H1 (cell line): ENCODE measurements around the gene SH3GL1. TPM values are rescaled to one million over a fixed set of nuclear protein-coding genes. Genes with fewer than 3 reads are reported as not detected.
A peak's percentile ranks its signal among the peaks of the same experiment; 100 is the strongest.

Experiments
- CTCF ChIA-PET: fragments of 300-600 bp; sonication (Branson Sonifier 250); formaldehyde crosslinking; loops from one replicate; lab custom pipeline; 2021; ENCODE audit not compliant: partially characterized antibody; lab: Charles Lee
- POLR2A ChIA-PET: fragments of 300-600 bp; sonication (Branson Sonifier 250); formaldehyde crosslinking; loops from one replicate; lab custom pipeline; 2021; ENCODE audit warnings: inconsistent platforms; ENCODE audit not compliant: partially characterized antibody; lab: Charles Lee
- DNase-seq, 2 experiments: peaks; one replicate each; pipeline versions ENCODE4 v3.0.0 to v3.0.0-alpha.2; 2010 to 2022; ENCODE audit warnings: low spot score in 2 of 2, low read depth in 1 of 2, mixed read lengths in 1 of 2
- FAIRE-seq: peaks from 2 replicates; lab custom pipeline; 2011; peaks lifted over from hg19 to GRCh38; lab: Jason Lieb, UNC
- H2AFZ ChIP-seq: 2 replicates; pipeline ENCODE4 v1.8.1; 2012; ENCODE audit warnings: low read length, inconsistent platforms
- H2AK5ac ChIP-seq: 2 replicates; pipeline ENCODE4 v1.6.1; 2013; ENCODE audit warnings: low read depth, low read length
- H2BK120ac ChIP-seq: replicated peaks from 2 replicates; pipeline ENCODE3; 2013; ENCODE audit warnings: low read depth, low read length, inconsistent platforms
- H2BK12ac ChIP-seq: 2 replicates; pipeline ENCODE4 v1.6.1; 2013; ENCODE audit warnings: low read depth, low read length
- H2BK15ac ChIP-seq: 2 replicates; pipeline ENCODE4 v1.6.1; 2013; ENCODE audit warnings: low read length
- H2BK20ac ChIP-seq: 2 replicates; pipeline ENCODE4 v1.6.1; 2013; ENCODE audit warnings: low read length
- H2BK5ac ChIP-seq: 2 replicates; pipeline ENCODE4 v1.6.1; 2013; ENCODE audit warnings: low read depth, low read length
- H3K14ac ChIP-seq: 2 replicates; pipeline ENCODE4 v1.6.1; 2013; ENCODE audit warnings: inconsistent platforms; ENCODE audit not compliant: insufficient read length
- H3K18ac ChIP-seq: 2 replicates; pipeline ENCODE4 v1.6.1; 2013; ENCODE audit warnings: low read length; ENCODE audit errors: extremely low read depth
- H3K23ac ChIP-seq: 2 replicates; pipeline ENCODE4 v1.6.1; 2013; ENCODE audit warnings: inconsistent platforms; ENCODE audit not compliant: insufficient read length
- H3K23me2 ChIP-seq: 2 replicates; pipeline ENCODE4 v1.6.1; 2013; ENCODE audit warnings: low read depth, low read length
- H3K27ac ChIP-seq: 2 replicates; pipeline ENCODE4 v1.6.1; 2011; ENCODE audit warnings: low read depth, low read length, inconsistent platforms
- H3K27me3 ChIP-seq, 4 experiments: replicated peaks in 1 of 4; 1 replicate in 1 of 4; 2 replicates in 3 of 4; pipeline versions ENCODE4 v1.6.1 to v1.8.1; 2011 to 2013; ENCODE audit warnings: low read length in 3 of 4, mild to moderate bottlenecking in 3 of 4, inconsistent platforms in 2 of 4, mixed read lengths in 2 of 4, moderate library complexity in 1 of 4; ENCODE audit not compliant: control insufficient read depth in 3 of 4, insufficient read depth in 3 of 4; ENCODE audit errors: extremely low read depth in 1 of 4
- H3K36me3 ChIP-seq, 4 experiments: 2 replicates each; pipeline versions ENCODE4 v1.6.1 to v1.8.1; 2011 to 2013; ENCODE audit warnings: mild to moderate bottlenecking in 4 of 4, low read length in 3 of 4, moderate library complexity in 2 of 4, control low read depth in 1 of 4, inconsistent platforms in 1 of 4; ENCODE audit not compliant: insufficient read depth in 4 of 4, control insufficient read depth in 2 of 4
- H3K4ac ChIP-seq: replicated peaks from 2 replicates; pipeline ENCODE3; 2013; ENCODE audit warnings: low read length, low read depth, mixed read lengths, inconsistent platforms; ENCODE audit not compliant: insufficient read length
- H3K4me1 ChIP-seq, 4 experiments: replicated peaks in 1 of 4; 1 replicate in 1 of 4; 2 replicates in 3 of 4; pipeline versions ENCODE4 v1.6.1 to v1.8.1; 2011 to 2013; ENCODE audit warnings: low read length in 3 of 4, inconsistent platforms in 2 of 4, mixed read lengths in 1 of 4; ENCODE audit not compliant: insufficient read depth in 4 of 4, control insufficient read depth in 3 of 4
- H3K4me2 ChIP-seq, 2 experiments: 2 replicates each; pipeline versions ENCODE4 v1.6.1 to v1.8.1; 2011 to 2013; ENCODE audit warnings: low read depth in 2 of 2, low read length in 2 of 2, control low read depth in 1 of 2, inconsistent platforms in 1 of 2, mild to moderate bottlenecking in 1 of 2; ENCODE audit not compliant: insufficient read depth in 1 of 2
- H3K4me3 ChIP-seq, 4 experiments: fragments of 200-600, 300-600 bp in 1 of 4; sonication (generic), shearing (Covaris generic), sonication (Bioruptor Twin) in 1 of 4; 2 replicates each; pipeline versions ENCODE4 v1.5.1 to v1.8.1; 2011 to 2016; ENCODE audit warnings: low read length in 4 of 4, low read depth in 3 of 4, control low read depth in 2 of 4, inconsistent platforms in 2 of 4, mild to moderate bottlenecking in 2 of 4, mixed read lengths in 1 of 4, moderate library complexity in 1 of 4; ENCODE audit not compliant: insufficient read depth in 2 of 4; ENCODE audit errors: extremely low read depth in 1 of 4
- H3K56ac ChIP-seq: replicated peaks from 2 replicates; pipeline ENCODE3; 2013; ENCODE audit warnings: low read depth, mild to moderate bottlenecking, mixed read lengths, low read length, inconsistent platforms; ENCODE audit not compliant: insufficient read length
- H3K79me1 ChIP-seq: 2 replicates; pipeline ENCODE4 v1.6.1; 2013; ENCODE audit warnings: low read depth, low read length, control low read depth
- H3K79me2 ChIP-seq, 2 experiments: 2 replicates each; pipeline versions ENCODE4 v1.6.1 to v1.8.1; 2012 to 2013; ENCODE audit warnings: low read length in 2 of 2, mild to moderate bottlenecking in 2 of 2, inconsistent platforms in 1 of 2; ENCODE audit not compliant: insufficient read depth in 2 of 2, control insufficient read depth in 1 of 2
- H3K9ac ChIP-seq, 4 experiments: replicated peaks in 1 of 4; 1 replicate in 1 of 4; 2 replicates in 3 of 4; pipeline versions ENCODE4 v1.6.1 to v1.8.1; 2011 to 2013; ENCODE audit warnings: low read depth in 3 of 4, low read length in 3 of 4, control low read depth in 2 of 4, mild to moderate bottlenecking in 2 of 4, moderate library complexity in 2 of 4, inconsistent platforms in 1 of 4; ENCODE audit errors: extremely low read depth in 1 of 4
- H3K9me3 ChIP-seq, 2 experiments: 2 replicates each; pipeline versions ENCODE4 v1.6.1 to v1.8.1; 2012 to 2013; ENCODE audit warnings: mild to moderate bottlenecking in 2 of 2, moderate library complexity in 2 of 2, control low read depth in 1 of 2, inconsistent platforms in 1 of 2, low read depth in 1 of 2, low read length in 1 of 2, mixed read lengths in 1 of 2; ENCODE audit not compliant: insufficient read depth in 2 of 2
- H4K20me1 ChIP-seq, 2 experiments: replicated peaks in 1 of 2; 2 replicates each; pipeline versions ENCODE3 to v1.8.1; 2011 to 2013; ENCODE audit warnings: inconsistent platforms in 2 of 2, low read length in 2 of 2, mild to moderate bottlenecking in 1 of 2; ENCODE audit not compliant: insufficient read depth in 2 of 2, control insufficient read depth in 1 of 2
- H4K5ac ChIP-seq: 2 replicates; pipeline ENCODE4 v1.6.1; 2013; ENCODE audit warnings: low read length, low read depth, mixed read lengths, inconsistent platforms; ENCODE audit not compliant: insufficient read length
- H4K8ac ChIP-seq: 2 replicates; pipeline ENCODE4 v1.8.0; 2013; ENCODE audit warnings: mild to moderate bottlenecking, moderate library complexity, low read length, inconsistent platforms; ENCODE audit not compliant: insufficient read depth; ENCODE audit errors: extremely low read depth
- H4K91ac ChIP-seq: replicated peaks from 2 replicates; pipeline ENCODE3; 2013; ENCODE audit warnings: low read length, mixed read lengths, inconsistent platforms; ENCODE audit not compliant: insufficient read length
- GABPA ChIP-seq: IDR thresholded peaks from 2 replicates; pipeline ENCODE4 v1.6.1; 2011; ENCODE audit warnings: mild to moderate bottlenecking, low read length, moderate library complexity, borderline replicate concordance; ENCODE audit not compliant: insufficient read depth
- GTF2F1 ChIP-seq: IDR thresholded peaks from 2 replicates; pipeline ENCODE4 v1.6.1; 2012; ENCODE audit warnings: low read depth, low read length, improper control_type of control experiment, borderline replicate concordance
- MAFK ChIP-seq: IDR thresholded peaks from 2 replicates; pipeline ENCODE4 v1.6.1; 2012; ENCODE audit warnings: low read depth, mild to moderate bottlenecking, improper control_type of control experiment, low read length
- RAD21 ChIP-seq, 2 experiments: IDR thresholded peaks in 1 of 2; conservative IDR thresholded peaks in 1 of 2; 2 replicates each; pipeline ENCODE4 v1.6.1; 2011; ENCODE audit warnings: low read depth in 2 of 2, low read length in 2 of 2, improper control_type of control experiment in 1 of 2, inconsistent platforms in 1 of 2, mild to moderate bottlenecking in 1 of 2, moderate library complexity in 1 of 2
- SP2 ChIP-seq: IDR thresholded peaks from 2 replicates; pipeline ENCODE4 v1.6.1; 2012; ENCODE audit warnings: mild to moderate bottlenecking, low read length, inconsistent platforms
- WGBS, 2 experiments: shearing (Covaris generic) in 1 of 2; methylation state at CpG; one replicate each; pipeline versions ENCODE4 v1.1.6 to v1.1.7; 2013 to 2015; ENCODE audit warnings: low lambda C conversion rate in 2 of 2, mixed read lengths in 2 of 2, inconsistent platforms in 1 of 2, low coverage in 1 of 2, missing lambda C conversion rate in 1 of 2; ENCODE audit not compliant: insufficient replicate concordance in 2 of 2, insufficient coverage in 1 of 2, insufficient read length in 1 of 2; ENCODE audit errors: extremely low coverage in 1 of 2, missing lambda C conversion rate in 1 of 2; 5-methylcytosine and 5-hydroxymethylcytosine counted together
- polyA plus RNA-seq, 7 experiments: library from polyadenylated mRNA; depleted of rRNA in 3 of 7; stranded (reverse) in 5 of 7; unstranded in 2 of 7; fragments of >200 nt in 5 of 7; fragments of 200-250 nt in 2 of 7; gene quantifications; 1 replicate in 5 of 7; 2 replicates in 1 of 7; 4 replicates in 1 of 7; pipeline versions ENCODE4 v1.2.1 to v1.2.3, GENCODE V29; 2011 to 2013; ENCODE audit warnings: missing spikeins in 2 of 7, mixed read lengths in 2 of 7
- total RNA-seq: library from RNA; stranded (reverse); fragmentation: NEBNext Ultra II Directional; extraction: Animal tissue kit (Norgen Biotek cat#: 25700); gene quantifications from 2 replicates; pipeline ENCODE4 v1.2.1, GENCODE V29; 2021
- TF ChIP-seq, protein P1 (sequence below), 3 experiments: IDR thresholded peaks; 1 replicate in 2 of 3; 2 replicates in 1 of 3; pipeline versions ENCODE4 v1.5.1 to v1.6.1; 2011; ENCODE audit warnings: low read length in 3 of 3, mild to moderate bottlenecking in 3 of 3, inconsistent platforms in 2 of 3, low read depth in 1 of 3, moderate library complexity in 1 of 3; ENCODE audit not compliant: insufficient read depth in 1 of 3; ENCODE audit errors: control extremely low read depth in 1 of 3

SH3GL1 gene
- total and polyA plus RNA-seq, 2 of the 8 experiments (the other 6 are each of a cell fraction or from before 2014, with no cell fraction given): 81.5 to 102 TPM

DNA sequence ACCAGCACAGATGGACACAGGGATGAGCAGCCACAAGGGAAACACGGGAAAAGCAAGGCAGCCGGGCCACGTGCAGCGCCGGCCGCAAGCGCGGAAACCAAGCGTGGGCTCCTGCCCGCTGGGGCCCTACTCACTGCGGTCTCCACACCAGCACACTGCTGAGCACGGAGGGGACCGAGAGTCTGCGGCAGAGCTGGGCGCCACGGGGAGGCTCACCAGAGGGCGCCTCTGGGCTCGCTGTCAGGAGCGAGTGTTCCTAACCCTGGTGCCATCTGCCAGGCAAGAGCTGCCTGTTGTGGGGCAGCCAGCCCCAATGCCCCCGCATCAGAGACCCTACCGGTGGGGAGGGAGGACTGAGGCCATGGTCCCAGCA, 30.5 kb downstream of the SH3GL1 start:
- TF ChIP-seq, protein P1, sequence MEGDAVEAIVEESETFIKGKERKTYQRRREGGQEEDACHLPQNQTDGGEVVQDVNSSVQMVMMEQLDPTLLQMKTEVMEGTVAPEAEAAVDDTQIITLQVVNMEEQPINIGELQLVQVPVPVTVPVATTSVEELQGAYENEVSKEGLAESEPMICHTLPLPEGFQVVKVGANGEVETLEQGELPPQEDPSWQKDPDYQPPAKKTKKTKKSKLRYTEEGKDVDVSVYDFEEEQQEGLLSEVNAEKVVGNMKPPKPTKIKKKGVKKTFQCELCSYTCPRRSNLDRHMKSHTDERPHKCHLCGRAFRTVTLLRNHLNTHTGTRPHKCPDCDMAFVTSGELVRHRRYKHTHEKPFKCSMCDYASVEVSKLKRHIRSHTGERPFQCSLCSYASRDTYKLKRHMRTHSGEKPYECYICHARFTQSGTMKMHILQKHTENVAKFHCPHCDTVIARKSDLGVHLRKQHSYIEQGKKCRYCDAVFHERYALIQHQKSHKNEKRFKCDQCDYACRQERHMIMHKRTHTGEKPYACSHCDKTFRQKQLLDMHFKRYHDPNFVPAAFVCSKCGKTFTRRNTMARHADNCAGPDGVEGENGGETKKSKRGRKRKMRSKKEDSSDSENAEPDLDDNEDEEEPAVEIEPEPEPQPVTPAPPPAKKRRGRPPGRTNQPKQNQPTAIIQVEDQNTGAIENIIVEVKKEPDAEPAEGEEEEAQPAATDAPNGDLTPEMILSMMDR (IDR thresholded peaks at IDR 0.05; ENCODE audit: control extremely low read depth in 1 of 3, insufficient read depth in 1 of 3, low read depth in 1 of 3, low read length in 3 of 3): peak; percentile 50 to 62 (median 52)
- no peak for TF ChIP-seq MAFK
- TF ChIP-seq RAD21 (IDR thresholded peaks at IDR 0.05 in 1 of 2, conservative IDR thresholded peaks at IDR 0.05 in 1 of 2; ENCODE audit: low read depth in 2 of 2, low read length in 2 of 2): peak; percentile 32 to 59
- TF ChIP-seq SP2: no peak
- peak; percentile 57 for TF ChIP-seq GABPA
- TF ChIP-seq GTF2F1: no peak
- TF ChIP-seq, all 59 proteins: peak for 3
- peak overlapping the region; percentile 73 for H4K8ac ChIP-seq
- H2AFZ ChIP-seq: no peak overlapping the region
- H3K56ac ChIP-seq: no peak overlapping the region
- WGBS, 2 experiments: 69% methylated on average over 21 of the region's 21 CpGs; no CpG with 5 or more reads in 1 of the 2 experiments
- H4K91ac ChIP-seq: peak overlapping the region; percentile 52
- H3K9ac ChIP-seq: peak overlapping the region in 1 of 4 experiments; percentile 36; a peak in 2 of 7 replicates
- no peak overlapping the region for H3K4me2 ChIP-seq
- H2BK12ac ChIP-seq: 0 out of 2 replicates have a peak overlapping the region, but pooled peaks have one; percentile 27
- 0 out of 2 replicates have a peak overlapping the region, but pooled peaks have one; percentile 41 for H3K27ac ChIP-seq
- H2BK20ac ChIP-seq: 0 out of 2 replicates have a peak overlapping the region, but pooled peaks have one; percentile 32
- no peaks in the 10 kb centered on the region for H3K23me2 ChIP-seq
- 0 out of 2 replicates have a peak overlapping the region, but pooled peaks have one; percentile 75 for H2BK5ac ChIP-seq
- H4K5ac ChIP-seq: no peak overlapping the region
- FAIRE-seq (no peak), DNase-seq (peak in 1 of 2 experiments; percentile 74)
- H3K4me1 ChIP-seq: peaks cover 0 to 23% (median 18%) of the 10 kb centered on the region in 4 experiments; a peak in 6 of 7 replicates
- H3K36me3 ChIP-seq: peaks cover 0 to 9% (median 4%) of the 10 kb centered on the region in 4 experiments; a peak in 4 of 8 replicates
- H3K18ac ChIP-seq: no peak overlapping the region
- ChIA-PET POLR2A (interaction anchor here (0.7 to 4.1 kb wide), 12 partner anchors 9 to 107 kb away, joined by 3 to 18 read pairs (median 4); partner anchors contain the start of gene MPND), CTCF (interaction anchor here (0.7 to 1.8 kb wide), 11 partner anchors 9 to 99 kb away, joined by 3 to 6 read pairs (median 4); no protein-coding TSS in a partner anchor)
- H3K4me3 ChIP-seq: no peak overlapping the region
- H3K27me3 ChIP-seq: no peaks in the 10 kb centered on the region
- H4K20me1 ChIP-seq: peaks cover 25 to 41% of the 10 kb centered on the region in 2 experiments
- H2BK120ac ChIP-seq: no peak overlapping the region
- H3K9me3 ChIP-seq: no peaks in the 10 kb centered on the region
- peak overlapping the region; percentile 69 for H3K4ac ChIP-seq
- H3K79me2 ChIP-seq: peaks cover 0 to 17% of the 10 kb centered on the region in 2 experiments; a peak in 1 of 4 replicates
- no peak overlapping the region for H3K23ac ChIP-seq
- H2BK15ac ChIP-seq: no peak overlapping the region
- H3K79me1 ChIP-seq: peaks cover 32% of the 10 kb centered on the region
- H3K14ac ChIP-seq: no peak overlapping the region
- H2AK5ac ChIP-seq: no peak overlapping the region
